GM11168 (cell line): ENCODE measurements around the gene C2.

ENCODE experiments used
- in situ Hi-C: fragments of 300-500 bp; cut with MboI; formaldehyde crosslinking; loops from one replicate; pipeline ENCODE4 v1.12.0; 2022; ENCODE audit warnings: low sequenced_read_pairs; ENCODE audit not compliant: unreplicated experiment

Gene C2

GRCh38 chr6:31952140-31952805, 24.8 kb downstream of the C2 start:
- in situ Hi-C loops: no loop called here

- in situ Hi-C loops: no loop called here
These were observed 25.4 kb downstream of the C2 start for GRCh38 chr6:31952890-31953289.

- in situ Hi-C loops: no loop called here
These were observed 27.0 kb downstream of the C2 start for GRCh38 chr6:31954511-31954910.

GRCh38 chr6:31956796-31957195, 29.3 kb downstream of the C2 start:
- in situ Hi-C loops: no loop called here

GRCh38 chr6:31958412-31958740, 30.9 kb downstream of the C2 start:
- in situ Hi-C loops: no loop called here

GRCh38 chr6:31958741-31959739, 31.5 kb downstream of the C2 start, which contains the start of the genes NELFE and SKIC2:
NELFE (minus strand) TSS chr6:31958971; CDS start chr6:31958446, 525 bp downstream.
SKIC2 (plus strand) TSS chr6:31959175; CDS start chr6:31959193, 18 bp downstream.
- in situ Hi-C loops: no loop called here

- in situ Hi-C loops: no loop called here
These were observed 34.1 kb downstream of the C2 start for GRCh38 chr6:31961616-31962015.

GRCh38 chr6:31963921-31964320, 36.4 kb downstream of the C2 start:
- in situ Hi-C loops: no loop called here

GRCh38 chr6:31965700-31966099, 38.2 kb downstream of the C2 start:
- in situ Hi-C loops: no loop called here

GRCh38 chr6:31966506-31966905, 39.0 kb downstream of the C2 start:
- in situ Hi-C loops: no loop called here

- in situ Hi-C loops: no loop called here
These were observed 39.7 kb downstream of the C2 start for GRCh38 chr6:31966997-31967925.

GRCh38 chr6:31967926-31968320, 40.4 kb downstream of the C2 start:
- in situ Hi-C loops: no loop called here

GRCh38 chr6:31968326-31968725, 40.8 kb downstream of the C2 start:
- in situ Hi-C loops: no loop called here

GRCh38 chr6:31968791-31969711, 41.5 kb downstream of the C2 start:
- in situ Hi-C loops: no loop called here

GRCh38 chr6:31969712-31970603, 42.4 kb downstream of the C2 start:
- in situ Hi-C loops: no loop called here

GRCh38 chr6:31970604-31971271, 43.2 kb downstream of the C2 start:
- in situ Hi-C loops: no loop called here

GRCh38 chr6:31971279-31971992, 43.9 kb downstream of the C2 start:
- in situ Hi-C loops: no loop called here
